B cell (primary cell): ENCODE data around the gene ARHGEF37.

Experiments
- CTCF ChIP-seq: fragments of 200-600 bp; IDR thresholded peaks from one replicate; pipeline ENCODE4 v1.8.0; 2022; ENCODE audit warnings: antibody characterized with exemption, mild to moderate bottlenecking
- EZH2 ChIP-seq: IDR thresholded peaks from 2 replicates; pipeline ENCODE4 v1.6.1; 2012; ENCODE audit warnings: borderline replicate concordance, low read depth, mild to moderate bottlenecking, moderate library complexity, low read length; ENCODE audit not compliant: insufficient read depth, poor library complexity, severe bottlenecking

GRCh38 chr5:149665416-149666175 lies 84.3 kb downstream of the ARHGEF37 start:
- TF ChIP-seq EZH2 (no peak), CTCF (no peak)
